ENCODE results near the gene UNC80. TPM values are rescaled to one million over a fixed set of nuclear protein-coding genes. Genes with fewer than 3 reads are reported as not detected.

Gene UNC80
- total RNA-seq, 1 donor from 2014 or later, result 0.05 TPM

DNA sequence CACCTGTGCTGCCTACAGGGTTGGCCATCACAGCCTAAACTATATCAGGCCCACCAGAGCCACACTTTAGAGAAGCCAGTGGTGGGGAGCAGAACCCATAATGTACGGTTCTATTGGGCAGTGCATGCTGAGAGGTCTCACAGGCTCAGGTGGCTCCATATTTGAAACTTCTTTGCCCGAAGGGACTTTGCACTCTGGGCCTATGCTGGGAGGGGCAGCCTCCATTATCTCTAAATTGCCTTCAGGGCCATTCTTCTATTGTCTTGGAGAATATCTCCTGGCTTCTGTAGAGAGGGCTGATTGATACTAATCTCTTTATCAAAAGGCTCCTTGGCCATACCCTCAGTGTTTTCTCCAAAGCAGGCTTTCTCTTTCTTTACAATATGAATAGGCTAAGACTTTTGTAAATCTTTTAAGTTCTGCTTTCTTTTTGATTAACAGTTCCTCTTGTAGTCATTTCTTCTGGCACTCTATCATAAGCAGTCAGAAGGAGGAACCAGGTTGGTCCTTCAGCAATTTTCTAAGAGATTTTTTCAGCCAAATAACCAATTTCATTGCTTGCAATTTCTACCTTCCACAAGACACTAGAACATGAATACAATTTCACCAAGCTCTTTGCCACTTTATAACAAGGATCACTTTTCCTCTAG lies 275.3 kb downstream of the UNC80 start:
- Mint-ChIP-seq H3K4me1 (ENCODE audit: unreplicated experiment) (no peaks in the 10 kb centered on the region), H3K9me3 (ENCODE audit: unreplicated experiment) (no peaks in the 10 kb centered on the region), H3K27me3 (ENCODE audit: unreplicated experiment) (no peaks in the 10 kb centered on the region), H3K36me3 (ENCODE audit: low read depth, unreplicated experiment) (peaks cover 11% of the 10 kb centered on the region), H3K4me3 (ENCODE audit: unreplicated experiment) (no peak overlapping the region), H3K27ac (ENCODE audit: unreplicated experiment) (no peak overlapping the region)
- DNase-seq (ENCODE audit: low spot score), result no peak
- TF ChIP-seq, protein P1, sequence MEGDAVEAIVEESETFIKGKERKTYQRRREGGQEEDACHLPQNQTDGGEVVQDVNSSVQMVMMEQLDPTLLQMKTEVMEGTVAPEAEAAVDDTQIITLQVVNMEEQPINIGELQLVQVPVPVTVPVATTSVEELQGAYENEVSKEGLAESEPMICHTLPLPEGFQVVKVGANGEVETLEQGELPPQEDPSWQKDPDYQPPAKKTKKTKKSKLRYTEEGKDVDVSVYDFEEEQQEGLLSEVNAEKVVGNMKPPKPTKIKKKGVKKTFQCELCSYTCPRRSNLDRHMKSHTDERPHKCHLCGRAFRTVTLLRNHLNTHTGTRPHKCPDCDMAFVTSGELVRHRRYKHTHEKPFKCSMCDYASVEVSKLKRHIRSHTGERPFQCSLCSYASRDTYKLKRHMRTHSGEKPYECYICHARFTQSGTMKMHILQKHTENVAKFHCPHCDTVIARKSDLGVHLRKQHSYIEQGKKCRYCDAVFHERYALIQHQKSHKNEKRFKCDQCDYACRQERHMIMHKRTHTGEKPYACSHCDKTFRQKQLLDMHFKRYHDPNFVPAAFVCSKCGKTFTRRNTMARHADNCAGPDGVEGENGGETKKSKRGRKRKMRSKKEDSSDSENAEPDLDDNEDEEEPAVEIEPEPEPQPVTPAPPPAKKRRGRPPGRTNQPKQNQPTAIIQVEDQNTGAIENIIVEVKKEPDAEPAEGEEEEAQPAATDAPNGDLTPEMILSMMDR (IDR thresholded peaks at IDR 0.05; ENCODE audit: unreplicated experiment), result no peak

Other genes starting within 250 kb of the UNC80 start
- gene RPE, start 230.8 kb downstream of the UNC80 start, total RNA-seq (ENCODE audit: unreplicated experiment), result 41.0 TPM